HG02870 (cell line): Measurements from ENCODE around the gene C9orf78.

Source experiments
- ATAC-seq: cut with Tn5 transposase; IDR thresholded peaks from one replicate; pipeline ENCODE4 v1.9.1; 2021; ENCODE audit warnings: mild to moderate bottlenecking, moderate library complexity; ENCODE audit not compliant: unreplicated experiment

C9orf78 gene

GRCh38 chr9:129845373-129845772 is 10.3 kb upstream of the C9orf78 start:
- no peak for ATAC-seq

- no peak for ATAC-seq
Observed at GRCh38 chr9:129841071-129841470, 6.0 kb upstream of the C9orf78 start.

- ATAC-seq = no peak
Observed at GRCh38 chr9:129840034-129840433, 5.0 kb upstream of the C9orf78 start.

DNA sequence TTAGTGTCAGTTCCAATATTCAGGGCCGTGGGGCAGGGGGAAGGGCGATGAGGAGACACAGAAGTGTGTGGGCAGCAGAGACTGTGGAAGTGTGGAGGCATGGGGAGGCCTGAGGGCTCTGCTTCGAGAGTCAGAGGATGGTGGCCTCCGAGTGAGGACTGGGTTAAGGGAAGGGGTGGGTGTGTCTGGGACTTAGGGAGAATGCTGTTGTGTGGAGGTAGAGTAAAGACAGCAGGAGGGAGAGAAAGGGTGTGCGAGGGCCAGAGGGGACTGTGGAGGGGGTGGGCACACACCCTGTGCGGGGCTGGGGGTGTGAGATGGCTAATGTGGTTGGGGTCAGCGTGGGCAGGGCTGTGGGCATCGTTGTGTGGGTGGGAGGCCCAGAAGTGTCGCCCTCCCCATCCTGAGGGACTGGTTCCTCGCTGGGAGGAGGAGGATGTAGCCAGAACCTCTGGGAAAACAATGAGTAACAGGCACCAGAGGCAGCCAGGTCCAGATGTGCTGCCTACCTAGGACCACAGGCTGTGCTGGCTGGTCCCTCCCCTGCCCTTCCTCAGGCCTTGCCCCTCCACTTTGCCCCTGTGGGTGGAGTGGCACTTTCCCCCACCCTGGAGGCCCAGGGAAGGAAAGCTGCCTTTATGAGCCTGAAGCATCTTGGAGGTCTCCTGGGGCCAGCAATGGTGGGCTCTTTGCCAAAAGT is 4.4 kb upstream of the C9orf78 start:
- ATAC-seq = no peak

- no peak for ATAC-seq
Observed at GRCh38 chr9:129838707-129839259, 3.7 kb upstream of the C9orf78 start.

- no peak for ATAC-seq
Observed at GRCh38 chr9:129836311-129837007, 1.4 kb upstream of the C9orf78 start.

GRCh38 chr9:129835860-129836223 is 767 bp upstream of the C9orf78 start:
- ATAC-seq = no peak

DNA sequence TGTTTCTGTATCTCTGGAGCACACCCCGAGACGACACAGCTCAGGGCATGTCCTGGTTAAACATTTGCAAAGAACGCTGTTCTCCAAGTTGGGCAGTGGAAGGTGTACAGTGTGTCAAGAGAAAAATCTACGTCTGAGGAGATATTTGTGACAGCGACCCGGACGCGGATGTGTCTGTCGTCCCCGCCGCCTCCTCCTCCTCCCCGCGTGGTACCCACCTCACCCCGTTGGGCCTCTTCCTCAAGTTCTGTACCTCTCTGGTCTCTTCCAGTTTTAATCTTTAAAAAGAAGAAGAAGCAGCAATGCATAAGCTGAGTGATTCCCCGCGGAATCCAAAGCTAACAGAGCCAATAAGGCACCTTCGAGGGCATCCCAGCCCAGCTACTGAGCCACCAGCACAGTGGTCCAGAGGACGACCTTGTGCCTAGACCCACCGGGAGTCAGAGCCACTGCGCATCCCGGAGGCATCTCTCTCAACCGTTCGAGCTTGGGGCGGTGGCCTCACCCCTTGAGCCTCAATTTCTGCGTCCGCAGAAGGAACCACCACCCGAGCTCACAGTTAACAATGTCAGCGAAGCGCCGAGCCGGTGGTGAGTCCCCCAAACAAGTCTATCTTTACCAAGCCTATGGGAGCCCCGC is 467 bp downstream of the C9orf78 start:
- peak; percentile 20 for ATAC-seq

GRCh38 chr9:129832982-129833381 is 2.1 kb downstream of the C9orf78 start:
- ATAC-seq = no peak

- ATAC-seq = no peak
Observed at GRCh38 chr9:129828969-129829368, 6.1 kb downstream of the C9orf78 start.

DNA sequence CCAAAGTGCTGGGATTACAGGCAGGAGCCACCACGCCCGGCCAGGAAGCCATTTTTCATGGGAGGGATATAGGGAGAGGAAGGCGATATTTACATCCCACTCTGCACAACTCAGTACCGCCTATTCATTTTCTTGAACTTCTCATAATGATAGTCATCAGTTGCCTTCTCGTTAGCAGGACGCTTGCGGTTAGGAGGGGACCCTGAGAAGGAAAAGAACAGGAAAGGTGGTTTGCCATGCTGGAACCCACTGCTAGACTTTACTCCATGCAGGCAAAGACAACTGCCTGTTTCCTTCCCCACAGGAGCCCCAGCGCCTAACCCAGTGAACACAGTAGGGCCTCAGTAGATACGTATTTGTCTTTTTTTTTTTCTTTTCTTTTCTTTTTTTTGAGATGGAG is 7.0 kb downstream of the C9orf78 start:
- no peak for ATAC-seq

- ATAC-seq = no peak
Observed at GRCh38 chr9:129826759-129827158, 8.3 kb downstream of the C9orf78 start.

- ATAC-seq = no peak
Observed at GRCh38 chr9:129826344-129826743, 8.7 kb downstream of the C9orf78 start.

- ATAC-seq = peak; percentile 88
Observed at GRCh38 chr9:129823935-129824601, 11.0 kb downstream of the C9orf78 start, which contains the start of gene TOR1A. Gene TOR1A, minus strand, starts transcription at chr9:129824136. Its CDS starts 51 bp downstream, at chr9:129824085.

- ATAC-seq = no peak
Observed at GRCh38 chr9:129823542-129823934, 11.5 kb downstream of the C9orf78 start.

DNA sequence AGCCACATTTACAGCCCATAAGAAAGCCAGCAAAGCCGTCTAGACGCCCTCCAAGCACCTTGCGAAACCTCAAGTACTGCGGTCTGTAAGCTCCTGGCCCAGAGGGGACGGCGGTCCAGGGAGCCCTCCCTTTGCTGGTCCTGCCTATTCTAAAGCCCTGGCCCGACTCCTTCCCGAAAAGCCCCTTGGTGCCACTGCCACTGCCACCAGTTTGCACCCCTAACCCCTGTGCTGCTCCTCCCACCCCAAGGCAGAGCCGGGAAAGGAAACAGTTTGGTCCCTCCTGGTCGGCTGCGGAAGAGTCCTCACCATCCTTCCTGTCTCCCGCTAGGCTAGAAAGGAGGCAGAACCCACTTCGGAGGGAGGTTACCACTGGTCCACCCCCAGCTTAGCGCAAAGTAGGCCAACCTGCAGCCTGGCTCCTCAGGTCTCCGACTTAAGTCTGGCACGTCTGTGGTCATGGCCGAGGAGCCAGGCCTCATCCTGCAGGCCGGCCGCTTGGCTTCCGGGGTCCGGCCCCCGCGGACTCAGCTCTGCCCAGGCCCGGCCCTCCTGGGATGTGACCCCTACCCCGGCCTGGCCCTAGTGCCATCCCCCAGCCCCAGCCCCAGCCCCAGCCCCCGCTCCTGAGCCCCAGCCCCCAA is 12.1 kb downstream of the C9orf78 start:
- no peak for ATAC-seq

- no peak for ATAC-seq
Observed at GRCh38 chr9:129816501-129817435, 18.3 kb downstream of the C9orf78 start.

- no peak for ATAC-seq
Observed at GRCh38 chr9:129815278-129815677, 19.8 kb downstream of the C9orf78 start.

- no peak for ATAC-seq
Observed at GRCh38 chr9:129814432-129815223, 20.4 kb downstream of the C9orf78 start.
